HG03354 (cell line): Measurements from ENCODE around the gene ACMSD.
"Not testable (repeated sequence)": the region's sequence is repeated elsewhere in the genome, so short reads cannot be mapped to it uniquely, and the experiment has no call there.

ENCODE experiments used
- ATAC-seq: cut with Tn5 transposase; IDR thresholded peaks from one replicate; pipeline ENCODE4 v1.9.1; 2021; ENCODE audit warnings: mild to moderate bottlenecking; ENCODE audit not compliant: unreplicated experiment, poor library complexity, severe bottlenecking

The ACMSD gene

DNA sequence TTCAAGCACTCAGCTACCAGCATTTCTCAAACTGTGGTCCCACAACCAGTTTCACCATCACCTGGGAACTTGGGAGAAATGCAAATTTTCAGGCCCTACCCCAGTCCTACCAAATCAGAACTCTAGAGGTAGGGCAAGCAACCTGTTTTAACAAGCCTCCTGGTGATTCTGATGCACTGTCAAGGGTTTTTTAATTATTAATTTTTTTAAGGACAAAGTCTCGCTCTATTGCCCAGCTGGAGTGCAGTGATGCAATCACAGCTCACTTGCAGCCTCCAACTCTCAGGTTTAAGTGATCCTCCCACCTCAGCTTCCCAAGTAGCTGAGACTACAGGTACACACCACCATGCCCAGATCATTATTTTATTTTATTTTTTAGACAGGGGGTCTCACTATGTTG, 7.8 kb downstream of the ACMSD start:
- ATAC-seq, result no peak

DNA sequence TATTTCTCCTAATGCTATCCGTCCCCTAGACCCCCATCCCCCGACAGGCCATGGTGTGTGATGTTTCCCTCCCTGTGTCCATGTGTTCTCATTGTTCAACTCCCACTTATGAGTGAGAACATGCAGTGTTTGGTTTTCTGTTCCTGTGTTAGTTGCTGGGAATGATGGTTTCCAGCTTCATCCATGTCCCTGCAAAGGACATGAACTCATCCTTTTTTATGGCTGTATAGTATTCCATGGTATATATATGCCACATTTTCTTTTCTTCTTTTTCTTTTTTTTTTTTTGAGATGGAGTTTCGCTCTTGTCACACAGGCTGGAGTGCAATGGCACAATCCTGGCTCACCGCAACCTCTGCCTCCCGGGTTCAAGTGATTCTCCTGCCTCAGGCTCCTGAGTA, 9.2 kb downstream of the ACMSD start:
- not testable (repeated sequence) for ATAC-seq

DNA sequence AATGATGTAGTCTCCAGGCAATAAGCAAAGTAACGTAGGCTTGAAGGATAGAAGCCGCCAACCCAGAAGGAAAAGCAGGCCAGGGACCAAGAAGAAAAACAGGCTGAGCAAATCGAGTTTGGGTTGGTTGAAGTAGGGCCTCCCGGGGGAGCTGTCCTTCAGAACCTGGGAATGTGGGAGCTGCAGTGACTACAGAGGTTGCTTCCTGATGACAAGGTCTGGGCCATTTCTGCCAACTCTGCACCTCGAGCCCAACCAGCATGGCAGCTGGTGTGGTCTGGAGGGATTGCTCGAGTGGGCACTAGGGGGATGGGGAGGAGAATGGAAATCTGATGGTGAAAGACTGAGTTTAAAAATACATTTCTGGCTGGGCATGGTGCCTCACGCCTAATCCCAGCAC, 14.1 kb downstream of the ACMSD start:
- ATAC-seq, result no peak

GRCh38 chr2:134855709-134856108, 17.3 kb downstream of the ACMSD start:
- ATAC-seq, result no peak

- no peak for ATAC-seq
These were observed 19.8 kb downstream of the ACMSD start for GRCh38 chr2:134858245-134858644.

- no peak for ATAC-seq
These were observed 22.8 kb downstream of the ACMSD start for GRCh38 chr2:134861173-134861572.

- ATAC-seq, result no peak
These were observed 23.7 kb downstream of the ACMSD start for GRCh38 chr2:134862069-134862468.

DNA sequence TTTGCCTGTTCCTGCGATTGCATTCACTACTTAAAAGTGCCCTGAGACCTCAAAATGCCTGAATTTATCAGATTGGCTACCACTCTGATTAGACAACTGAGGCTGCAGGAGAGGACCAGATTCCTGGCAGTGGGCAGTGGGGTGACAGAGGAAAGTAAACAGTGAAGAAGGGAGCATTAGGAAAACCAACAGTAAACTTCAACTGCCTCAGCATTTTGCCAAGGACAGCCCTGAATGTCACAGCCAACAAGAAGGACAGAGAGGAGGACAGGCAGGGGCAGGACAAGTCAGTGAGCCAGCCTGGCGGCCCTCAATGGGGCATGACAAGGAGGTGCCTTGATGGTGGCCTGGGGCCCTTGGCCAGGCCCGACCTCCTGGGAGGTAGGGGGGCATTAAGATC, 24.3 kb downstream of the ACMSD start:
- no peak for ATAC-seq

GRCh38 chr2:134863446-134863845, 25.0 kb downstream of the ACMSD start:
- ATAC-seq, result no peak

GRCh38 chr2:134865067-134865787, 26.8 kb downstream of the ACMSD start:
- no peak for ATAC-seq

GRCh38 chr2:134866498-134867099, 28.2 kb downstream of the ACMSD start:
- ATAC-seq, result no peak

- no peak for ATAC-seq
These were observed 31.7 kb downstream of the ACMSD start for GRCh38 chr2:134869946-134870736.

DNA sequence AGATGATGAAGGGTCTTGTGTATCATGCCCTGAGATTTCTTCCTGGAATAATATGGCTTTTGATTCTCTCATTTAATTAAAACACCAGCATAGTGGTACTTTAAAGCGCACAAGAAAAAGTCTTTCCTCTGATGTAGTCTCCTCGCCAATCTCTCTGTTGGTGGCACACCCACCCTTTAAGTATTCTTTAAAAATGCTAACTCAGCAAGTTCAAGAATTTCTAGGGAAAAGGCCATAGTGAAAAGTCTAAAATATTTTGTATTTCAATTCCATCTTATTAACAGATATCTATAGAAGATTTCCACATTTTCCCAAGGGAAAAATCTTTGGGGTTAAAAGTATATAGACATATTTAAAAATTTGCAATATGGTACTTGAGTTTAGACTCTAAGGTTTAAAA, 34.7 kb downstream of the ACMSD start:
- no peak for ATAC-seq

DNA sequence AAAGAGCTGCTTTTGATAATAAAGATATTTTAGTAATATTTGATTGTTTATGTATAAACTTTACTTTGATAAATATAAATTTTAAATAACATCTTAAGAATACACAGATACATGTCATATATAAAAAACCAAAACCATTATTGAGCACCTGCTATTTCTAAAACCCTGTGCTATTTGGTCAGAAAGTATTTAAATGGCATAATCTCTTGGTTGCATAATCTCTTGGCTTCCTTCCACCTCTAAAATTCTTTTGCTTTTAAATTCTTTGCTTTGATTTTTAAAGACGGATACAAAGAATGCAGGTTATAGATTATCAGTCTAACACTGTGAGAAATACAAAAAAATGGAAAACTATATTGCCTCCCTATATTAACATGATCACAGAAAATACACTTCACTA, 36.9 kb downstream of the ACMSD start:
- no peak for ATAC-seq

DNA sequence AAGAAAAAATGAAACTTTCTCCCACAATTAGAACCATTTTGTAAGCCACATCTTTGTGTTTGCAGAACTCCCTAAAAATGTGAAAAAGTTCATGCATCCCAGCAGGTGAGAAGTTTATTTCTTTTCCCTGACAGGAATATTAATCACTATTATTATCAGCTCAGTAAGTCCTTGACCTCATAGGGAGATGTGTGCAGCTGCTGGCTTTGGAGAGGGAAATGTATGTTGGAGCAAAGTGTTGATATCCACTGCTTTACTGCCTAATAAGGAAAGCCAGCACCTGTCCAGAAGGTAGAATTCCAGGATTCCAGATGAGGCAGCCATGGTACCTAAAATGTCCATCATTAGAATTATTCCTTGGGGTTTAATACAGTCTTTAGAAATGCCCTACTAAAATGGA, 44.4 kb downstream of the ACMSD start:
- ATAC-seq, result no peak

- ATAC-seq, result no peak
These were observed 45.3 kb downstream of the ACMSD start for GRCh38 chr2:134883552-134884293.

GRCh38 chr2:134884435-134884834, 46.0 kb downstream of the ACMSD start:
- no peak for ATAC-seq

- no peak for ATAC-seq
These were observed 54.0 kb downstream of the ACMSD start for GRCh38 chr2:134892282-134893035.

GRCh38 chr2:134897932-134898331, 59.5 kb downstream of the ACMSD start:
- no peak for ATAC-seq

DNA sequence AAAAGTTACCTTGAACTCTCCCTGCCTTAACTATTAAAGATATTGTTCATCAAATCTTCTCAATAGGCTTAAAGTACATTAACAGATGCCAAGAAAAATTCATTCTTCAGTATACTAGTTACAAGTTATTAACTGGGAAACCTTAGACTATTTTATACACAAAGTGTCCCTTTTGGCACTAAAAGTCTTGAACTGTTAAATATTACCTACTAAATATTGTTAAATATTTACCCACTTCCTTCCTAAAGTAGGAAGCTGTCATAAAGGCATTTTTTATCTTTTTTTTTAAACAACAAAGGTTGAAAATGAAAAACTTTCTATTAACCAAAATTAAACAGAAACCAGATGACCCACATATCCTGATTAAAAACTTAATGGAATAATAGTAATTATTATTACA, 60.8 kb downstream of the ACMSD start:
- ATAC-seq, result no peak
